Tibial artery (tissue), 4 donors: Measurements from ENCODE around the gene MUCL1.

Experiments used
- DNase-seq, 2 donors: peaks; one replicate each; pipeline ENCODE4 v3.0.0-alpha.2; 2019
- H3K27ac ChIP-seq, 2 donors: fragments of 200-600 bp; sonication (generic) in 1 of 2; 1 replicate in 1 of 2; 2 replicates in 1 of 2; pipeline ENCODE4 v1.5.1; 2018 to 2019; ENCODE audit warnings: mild to moderate bottlenecking in 1 of 2
- H3K27me3 ChIP-seq, 2 donors: fragments of 200-600 bp; sonication (generic) in 1 of 2; one replicate each; pipeline versions ENCODE4 v1.5.1 to v1.6.0; 2016 to 2019
- H3K36me3 ChIP-seq, 3 donors: fragments of 200-600 bp; sonication (generic) in 2 of 3; one replicate each; pipeline ENCODE4 v1.5.1; 2016 to 2019; ENCODE audit warnings: mild to moderate bottlenecking in 2 of 3
- H3K4me1 ChIP-seq, 4 donors: fragments of 200-600 bp; sonication (generic) in 2 of 4; 1 replicate in 3 of 4; 2 replicates in 1 of 4; pipeline ENCODE4 v1.5.1; 2016 to 2019
- H3K4me3 ChIP-seq, 2 donors: fragments of 200-600 bp; sonication (generic) in 1 of 2; 1 replicate in 1 of 2; 2 replicates in 1 of 2; pipeline ENCODE4 v1.5.1; 2018 to 2019; ENCODE audit warnings: mild to moderate bottlenecking in 2 of 2
- H3K9me3 ChIP-seq, 3 donors: fragments of 200-600 bp; sonication (generic) in 1 of 3; one replicate each; pipeline ENCODE4 v1.5.1; 2016 to 2019
- CTCF ChIP-seq, 2 experiments: fragments of 200-600 bp in 1 of 2; fragments of 450-650 bp in 1 of 2; IDR thresholded peaks; one replicate each; pipeline ENCODE4 v1.5.1; 2017 to 2019; ENCODE audit warnings: antibody characterized with exemption in 2 of 2, mild to moderate bottlenecking in 1 of 2, moderate library complexity in 1 of 2
- intact Hi-C: fragments of 100-400 bp; cut with DNase I; formaldehyde crosslinking; loops from one replicate; pipeline ENCODE4 v1.15.0; 2023; ENCODE audit warnings: low total_unique reads

MUCL1 gene

GRCh38 chr12:54891717-54892478 lies 37.6 kb downstream of the MUCL1 start:
- H3K4me1 ChIP-seq: no peaks in the 10 kb centered on the region
- H3K27ac ChIP-seq: no peak overlapping the region
- intact Hi-C loops: no loop called here
- H3K36me3 ChIP-seq: no peaks in the 10 kb centered on the region
- no peaks in the 10 kb centered on the region for H3K9me3 ChIP-seq
- no peak for TF ChIP-seq CTCF (IDR thresholded peaks at IDR 0.05)
- H3K27me3 ChIP-seq: no peaks in the 10 kb centered on the region
- DNase-seq: no peak
- no peak overlapping the region for H3K4me3 ChIP-seq
